SK-N-SH (cell line): ENCODE results near the gene FAM120B. TPM values are rescaled to one million over a fixed set of nuclear protein-coding genes. Genes with fewer than 3 reads are reported as not detected.

ENCODE experiments used
- CTCF ChIA-PET: fragments of 300-600, 350-600 bp; formaldehyde crosslinking; extraction: SDS; loops from one replicate; lab custom pipeline; 2021; lab: Yijun Ruan, JAX
- POLR2A ChIA-PET: fragments of 350-600 bp; sonication (Branson Sonifier 250); formaldehyde crosslinking; extraction: SDS; loops from one replicate; lab custom pipeline; 2020; ENCODE audit warnings: antibody characterized with exemption, inconsistent platforms; lab: Yijun Ruan, JAX
- DNase-seq: peaks from one replicate; pipeline ENCODE4 v3.0.0; 2012
- H2AFZ ChIP-seq: fragments of 200-600 bp; sonication (generic); 2 replicates; pipeline ENCODE4 v1.8.1; 2016; ENCODE audit warnings: antibody characterized with exemption, mild to moderate bottlenecking, low read depth
- H3F3A ChIP-seq: fragments of 200-600 bp; sonication (generic); replicated peaks from 2 replicates; pipeline ENCODE3; 2016; ENCODE audit warnings: antibody characterized with exemption, mild to moderate bottlenecking; ENCODE audit not compliant: insufficient read depth
- H3K27ac ChIP-seq, 2 experiments: fragments of 200-500 bp in 1 of 2; fragments of 200-600 bp in 1 of 2; sonication (Bioruptor generic) in 1 of 2; sonication (generic), shearing (Covaris generic) in 1 of 2; 2 replicates each; pipeline versions ENCODE4 v1.5.1 to v1.6.1; 2014 to 2016; ENCODE audit warnings: low read depth in 2 of 2, inconsistent platforms in 1 of 2, low read length in 1 of 2, mild to moderate bottlenecking in 1 of 2, mixed read lengths in 1 of 2
- H3K27me3 ChIP-seq: fragments of 200-600 bp; sonication (generic), shearing (Covaris generic); 2 replicates; pipeline ENCODE4 v1.6.1; 2016; ENCODE audit warnings: mixed run types; ENCODE audit not compliant: insufficient read depth
- H3K36me3 ChIP-seq, 2 experiments: fragments of 200-500 bp in 1 of 2; fragments of 200-600 bp in 1 of 2; sonication (Bioruptor generic) in 1 of 2; sonication (generic) in 1 of 2; replicated peaks in 1 of 2; 2 replicates each; pipeline versions ENCODE3 to v1.5.1; 2014 to 2016; ENCODE audit warnings: low read length in 1 of 2, mild to moderate bottlenecking in 1 of 2; ENCODE audit not compliant: insufficient read depth in 2 of 2, control insufficient read depth in 1 of 2
- H3K4me1 ChIP-seq, 2 experiments: fragments of 200-500 bp in 1 of 2; fragments of 200-600 bp in 1 of 2; sonication (Bioruptor generic) in 1 of 2; sonication (generic), shearing (Covaris generic) in 1 of 2; 2 replicates each; pipeline versions ENCODE4 v1.5.1 to v1.6.1; 2014 to 2016; ENCODE audit warnings: low read depth in 1 of 2, low read length in 1 of 2, mixed run types in 1 of 2; ENCODE audit not compliant: insufficient read depth in 2 of 2, control insufficient read depth in 1 of 2
- H3K4me2 ChIP-seq: fragments of 200-600 bp; sonication (generic), shearing (Covaris generic); 2 replicates; pipeline ENCODE4 v1.6.1; 2017; ENCODE audit warnings: mixed run types
- H3K4me3 ChIP-seq, 2 experiments: fragments of 200-500 bp in 1 of 2; fragments of 200-600 bp in 1 of 2; sonication (Bioruptor generic) in 1 of 2; sonication (generic), shearing (Covaris generic) in 1 of 2; 2 replicates each; pipeline versions ENCODE4 v1.5.1 to v1.8.1; 2014 to 2016; ENCODE audit warnings: low read depth in 2 of 2, inconsistent platforms in 1 of 2, low read length in 1 of 2, mild to moderate bottlenecking in 1 of 2, mixed read lengths in 1 of 2, moderate library complexity in 1 of 2
- H3K79me2 ChIP-seq: fragments of 200-600 bp; sonication (generic); 2 replicates; pipeline ENCODE4 v1.8.1; 2017; ENCODE audit warnings: mild to moderate bottlenecking; ENCODE audit not compliant: insufficient read depth
- H3K9ac ChIP-seq: fragments of 200-600 bp; sonication (generic); 2 replicates; pipeline ENCODE4 v1.6.1; 2017; ENCODE audit warnings: mixed run types
- H3K9me2 ChIP-seq: fragments of 200-600 bp; sonication (generic); 2 replicates; pipeline ENCODE4 v1.6.1; 2017; ENCODE audit warnings: mixed run types
- H3K9me3 ChIP-seq: fragments of 200-600 bp; sonication (generic); 2 replicates; pipeline ENCODE4 v1.6.1; 2017; ENCODE audit warnings: mixed run types, mild to moderate bottlenecking, moderate library complexity
- H4K20me1 ChIP-seq: fragments of 200-600 bp; sonication (generic); 2 replicates; pipeline ENCODE4 v1.6.1; 2017; ENCODE audit warnings: mild to moderate bottlenecking, mixed run types; ENCODE audit not compliant: insufficient read depth
- FOSL2 ChIP-seq: IDR thresholded peaks from 2 replicates; pipeline ENCODE4 v1.4.0; 2012; ENCODE audit warnings: low read depth, mild to moderate bottlenecking, moderate library complexity, borderline replicate concordance
- JUND ChIP-seq: IDR thresholded peaks from 2 replicates; pipeline ENCODE4 v1.4.0; 2012
- MEF2A ChIP-seq: IDR thresholded peaks from 2 replicates; pipeline ENCODE4 v1.4.0; 2012; ENCODE audit warnings: low read depth, borderline replicate concordance
- MXI1 ChIP-seq: IDR thresholded peaks from 2 replicates; pipeline ENCODE4 v1.6.1; 2012; ENCODE audit warnings: mild to moderate bottlenecking, low read depth, low read length, improper control_type of control experiment
- RAD21 ChIP-seq: IDR thresholded peaks from 2 replicates; pipeline ENCODE4 v1.6.1; 2012; ENCODE audit warnings: mild to moderate bottlenecking, low read length
- RFX5 ChIP-seq: IDR thresholded peaks from 2 replicates; pipeline ENCODE4 v1.6.1; 2012; ENCODE audit warnings: mild to moderate bottlenecking, improper control_type of control experiment, low read length
- YY1 ChIP-seq: IDR thresholded peaks from 2 replicates; pipeline ENCODE4 v1.4.0; 2012; ENCODE audit warnings: low read depth, mild to moderate bottlenecking
- WGBS: methylation state at CpG from one replicate; pipeline ENCODE4 v1.1.6; 2017; ENCODE audit warnings: low lambda C conversion rate; 5-methylcytosine and 5-hydroxymethylcytosine counted together
- polyA plus RNA-seq, 3 experiments: library from polyadenylated mRNA; depleted of rRNA; stranded (reverse); fragments of >200 nt; gene quantifications; 2 replicates each; pipeline ENCODE4 v1.2.3, GENCODE V29; 2012
- TF ChIP-seq, protein P1 (sequence below): IDR thresholded peaks from 2 replicates; pipeline ENCODE4 v1.6.1; 2012; ENCODE audit warnings: mild to moderate bottlenecking, low read depth, low read length, moderate library complexity
- TF ChIP-seq, protein P2 (sequence below): fragments of 200-600 bp; sonication (generic); IDR thresholded peaks from 2 replicates; pipeline ENCODE4 v1.6.1; 2017; ENCODE audit warnings: antibody characterized with exemption, mild to moderate bottlenecking, moderate library complexity
- TF ChIP-seq, protein P3 (sequence below): IDR thresholded peaks from 2 replicates; pipeline ENCODE4 v1.4.0; 2012; ENCODE audit warnings: low read depth
- TF ChIP-seq, protein P4 (sequence below): fragments of 150-350 bp; IDR thresholded peaks from 2 replicates; pipeline ENCODE4 v1.6.1; 2017; ENCODE audit warnings: antibody characterized with exemption, low read length, low read depth, borderline replicate concordance

Gene FAM120B
- polyA plus RNA-seq, 1 of the 3 experiments (the other 2 are of a cell fraction): 7.7 TPM

DNA sequence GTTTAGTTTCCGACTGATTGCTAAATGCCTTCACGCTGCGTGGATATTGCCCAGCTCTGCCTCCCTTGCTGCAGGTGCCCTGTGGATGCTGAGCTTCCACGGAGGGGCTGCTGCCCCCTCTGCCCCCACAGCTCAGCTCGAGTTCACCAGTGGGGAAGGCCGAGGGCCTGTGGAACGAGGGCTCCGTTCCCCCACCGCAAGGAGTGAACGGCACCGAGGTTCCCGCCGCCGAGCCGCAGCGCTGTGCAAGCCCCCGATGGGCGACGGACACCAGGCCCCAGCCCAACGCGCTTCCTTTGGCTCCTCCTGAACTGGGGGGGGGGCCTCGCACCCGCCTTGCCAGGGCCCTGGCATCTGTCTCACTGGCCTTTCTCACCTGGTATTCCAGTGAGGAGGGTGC is 33.4 kb upstream of the FAM120B start:
- TF ChIP-seq MEF2A (no peak), YY1 (no peak)
- TF ChIP-seq, protein P1, sequence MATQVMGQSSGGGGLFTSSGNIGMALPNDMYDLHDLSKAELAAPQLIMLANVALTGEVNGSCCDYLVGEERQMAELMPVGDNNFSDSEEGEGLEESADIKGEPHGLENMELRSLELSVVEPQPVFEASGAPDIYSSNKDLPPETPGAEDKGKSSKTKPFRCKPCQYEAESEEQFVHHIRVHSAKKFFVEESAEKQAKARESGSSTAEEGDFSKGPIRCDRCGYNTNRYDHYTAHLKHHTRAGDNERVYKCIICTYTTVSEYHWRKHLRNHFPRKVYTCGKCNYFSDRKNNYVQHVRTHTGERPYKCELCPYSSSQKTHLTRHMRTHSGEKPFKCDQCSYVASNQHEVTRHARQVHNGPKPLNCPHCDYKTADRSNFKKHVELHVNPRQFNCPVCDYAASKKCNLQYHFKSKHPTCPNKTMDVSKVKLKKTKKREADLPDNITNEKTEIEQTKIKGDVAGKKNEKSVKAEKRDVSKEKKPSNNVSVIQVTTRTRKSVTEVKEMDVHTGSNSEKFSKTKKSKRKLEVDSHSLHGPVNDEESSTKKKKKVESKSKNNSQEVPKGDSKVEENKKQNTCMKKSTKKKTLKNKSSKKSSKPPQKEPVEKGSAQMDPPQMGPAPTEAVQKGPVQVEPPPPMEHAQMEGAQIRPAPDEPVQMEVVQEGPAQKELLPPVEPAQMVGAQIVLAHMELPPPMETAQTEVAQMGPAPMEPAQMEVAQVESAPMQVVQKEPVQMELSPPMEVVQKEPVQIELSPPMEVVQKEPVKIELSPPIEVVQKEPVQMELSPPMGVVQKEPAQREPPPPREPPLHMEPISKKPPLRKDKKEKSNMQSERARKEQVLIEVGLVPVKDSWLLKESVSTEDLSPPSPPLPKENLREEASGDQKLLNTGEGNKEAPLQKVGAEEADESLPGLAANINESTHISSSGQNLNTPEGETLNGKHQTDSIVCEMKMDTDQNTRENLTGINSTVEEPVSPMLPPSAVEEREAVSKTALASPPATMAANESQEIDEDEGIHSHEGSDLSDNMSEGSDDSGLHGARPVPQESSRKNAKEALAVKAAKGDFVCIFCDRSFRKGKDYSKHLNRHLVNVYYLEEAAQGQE: no peak
- Histone ChIP-seq H3K36me3 (no peaks in the 10 kb centered on the region), H3K27ac (no peak overlapping the region), H2AFZ (no peak overlapping the region), H3K9me2 (no peaks in the 10 kb centered on the region), H3K9ac (no peak overlapping the region), H3F3A (no peaks in the 10 kb centered on the region), H3K4me1 (no peaks in the 10 kb centered on the region), H3K27me3 (no peaks in the 10 kb centered on the region; the same call in 1 of the 2 replicates), H3K4me2 (no peak overlapping the region), H3K79me2 (no peaks in the 10 kb centered on the region), H3K9me3 (no peaks in the 10 kb centered on the region), H4K20me1 (no peaks in the 10 kb centered on the region), H3K4me3 (no peak overlapping the region)
- CTCF ChIA-PET: interaction anchor here (2.1 kb wide), 1 partner anchor 13 kb away, joined by 7 read pairs; no protein-coding TSS in a partner anchor
- DNase-seq: no peak
- 79% methylated on average over 10 of the region's 23 CpGs for WGBS
- POLR2A ChIA-PET: no interaction called here

DNA sequence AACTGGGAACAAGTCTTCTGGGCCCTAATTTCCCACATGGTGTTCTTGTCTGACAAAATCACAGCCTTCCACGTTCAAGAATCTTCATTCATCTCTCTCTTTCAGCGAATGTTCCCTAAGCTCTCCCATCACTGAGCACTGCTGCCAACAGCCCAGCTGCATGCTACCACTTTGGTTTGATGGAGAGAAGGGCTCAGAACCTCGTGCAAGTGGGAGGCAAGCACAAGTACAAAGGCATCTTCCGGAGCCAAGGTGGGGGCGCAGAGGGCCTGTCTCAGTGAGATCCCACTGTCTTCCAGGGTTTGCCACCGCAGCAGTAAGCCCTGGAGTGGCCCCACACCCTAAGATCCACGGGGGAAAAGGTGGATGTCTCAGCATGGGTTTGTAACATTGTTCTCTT is 32.9 kb upstream of the FAM120B start:
- DNase-seq: no peak
- H3F3A ChIP-seq: no peaks in the 10 kb centered on the region
- no peak overlapping the region for H3K27ac ChIP-seq
- H2AFZ ChIP-seq: no peak overlapping the region
- H3K4me1 ChIP-seq: no peaks in the 10 kb centered on the region
- no peaks in the 10 kb centered on the region for H4K20me1 ChIP-seq
- H3K9me2 ChIP-seq: no peaks in the 10 kb centered on the region
- no peaks in the 10 kb centered on the region for H3K36me3 ChIP-seq
- H3K9ac ChIP-seq: no peak overlapping the region
- 33% methylated on average over 7 of the region's 7 CpGs for WGBS
- H3K4me3 ChIP-seq: no peak overlapping the region
- H3K79me2 ChIP-seq: no peaks in the 10 kb centered on the region
- no peak overlapping the region for H3K4me2 ChIP-seq
- no peaks in the 10 kb centered on the region; the same call in 1 of the 2 replicates for H3K27me3 ChIP-seq
- ChIA-PET CTCF (interaction anchor here (2.1 kb wide), 1 partner anchor 13 kb away, joined by 7 read pairs; no protein-coding TSS in a partner anchor), POLR2A (no interaction called here)
- TF ChIP-seq, protein P2, sequence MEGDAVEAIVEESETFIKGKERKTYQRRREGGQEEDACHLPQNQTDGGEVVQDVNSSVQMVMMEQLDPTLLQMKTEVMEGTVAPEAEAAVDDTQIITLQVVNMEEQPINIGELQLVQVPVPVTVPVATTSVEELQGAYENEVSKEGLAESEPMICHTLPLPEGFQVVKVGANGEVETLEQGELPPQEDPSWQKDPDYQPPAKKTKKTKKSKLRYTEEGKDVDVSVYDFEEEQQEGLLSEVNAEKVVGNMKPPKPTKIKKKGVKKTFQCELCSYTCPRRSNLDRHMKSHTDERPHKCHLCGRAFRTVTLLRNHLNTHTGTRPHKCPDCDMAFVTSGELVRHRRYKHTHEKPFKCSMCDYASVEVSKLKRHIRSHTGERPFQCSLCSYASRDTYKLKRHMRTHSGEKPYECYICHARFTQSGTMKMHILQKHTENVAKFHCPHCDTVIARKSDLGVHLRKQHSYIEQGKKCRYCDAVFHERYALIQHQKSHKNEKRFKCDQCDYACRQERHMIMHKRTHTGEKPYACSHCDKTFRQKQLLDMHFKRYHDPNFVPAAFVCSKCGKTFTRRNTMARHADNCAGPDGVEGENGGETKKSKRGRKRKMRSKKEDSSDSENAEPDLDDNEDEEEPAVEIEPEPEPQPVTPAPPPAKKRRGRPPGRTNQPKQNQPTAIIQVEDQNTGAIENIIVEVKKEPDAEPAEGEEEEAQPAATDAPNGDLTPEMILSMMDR: no peak
- TF ChIP-seq MXI1 (no peak), JUND (no peak), FOSL2 (no peak), RAD21 (no peak), RFX5 (no peak)
- TF ChIP-seq, protein P3, sequence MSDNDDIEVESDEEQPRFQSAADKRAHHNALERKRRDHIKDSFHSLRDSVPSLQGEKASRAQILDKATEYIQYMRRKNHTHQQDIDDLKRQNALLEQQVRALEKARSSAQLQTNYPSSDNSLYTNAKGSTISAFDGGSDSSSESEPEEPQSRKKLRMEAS: no peak
- TF ChIP-seq, protein P4, sequence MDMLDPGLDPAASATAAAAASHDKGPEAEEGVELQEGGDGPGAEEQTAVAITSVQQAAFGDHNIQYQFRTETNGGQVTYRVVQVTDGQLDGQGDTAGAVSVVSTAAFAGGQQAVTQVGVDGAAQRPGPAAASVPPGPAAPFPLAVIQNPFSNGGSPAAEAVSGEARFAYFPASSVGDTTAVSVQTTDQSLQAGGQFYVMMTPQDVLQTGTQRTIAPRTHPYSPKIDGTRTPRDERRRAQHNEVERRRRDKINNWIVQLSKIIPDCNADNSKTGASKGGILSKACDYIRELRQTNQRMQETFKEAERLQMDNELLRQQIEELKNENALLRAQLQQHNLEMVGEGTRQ: no peak
- TF ChIP-seq, all 33 proteins: peak for 0
- no peaks in the 10 kb centered on the region for H3K9me3 ChIP-seq
